ENCODE data around the gene CCDC27.

DNA sequence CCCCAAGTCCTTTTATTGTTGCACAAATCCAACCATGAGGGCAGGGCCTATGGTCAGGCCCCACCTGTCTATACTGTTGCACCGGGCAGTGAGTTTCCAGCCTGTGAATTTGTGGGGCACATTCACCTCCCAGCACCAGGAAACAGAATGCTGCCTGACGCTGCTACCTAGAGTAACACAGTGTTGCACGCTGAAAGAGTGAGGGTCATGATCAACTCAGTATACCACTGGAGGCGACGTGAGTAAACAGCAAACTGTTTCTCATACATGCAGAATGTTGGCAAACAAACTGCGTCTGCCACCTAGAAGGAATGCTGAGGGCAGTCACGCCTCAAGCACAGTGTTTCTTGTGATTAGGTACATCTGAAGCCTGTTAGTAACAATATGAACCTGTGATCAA lies 57.4 kb downstream of the CCDC27 start:
- TF ChIP-seq PRRX2 (CRISPR knock-in tag; IDR thresholded peaks at IDR 0.05) (no peak), JUN (CRISPR knock-in tag; IDR thresholded peaks at IDR 0.05) (no peak), ATF1 (CRISPR knock-in tag; IDR thresholded peaks at IDR 0.05) (no peak), CTCF (IDR thresholded peaks at IDR 0.05) (no peak), TCF7 (CRISPR knock-in tag; IDR thresholded peaks at IDR 0.05; ENCODE audit: low read depth) (no peak), ATF6 (CRISPR knock-in tag; IDR thresholded peaks at IDR 0.05) (no peak), MYBL2 (CRISPR knock-in tag; IDR thresholded peaks at IDR 0.05) (no peak), ZBTB43 (CRISPR knock-in tag; IDR thresholded peaks at IDR 0.05) (no peak), MAX (CRISPR knock-in tag; IDR thresholded peaks at IDR 0.05) (no peak), ZBTB21 (CRISPR knock-in tag; IDR thresholded peaks at IDR 0.05; ENCODE audit: borderline replicate concordance) (no peak)
- TF ChIP-seq, protein P1, sequence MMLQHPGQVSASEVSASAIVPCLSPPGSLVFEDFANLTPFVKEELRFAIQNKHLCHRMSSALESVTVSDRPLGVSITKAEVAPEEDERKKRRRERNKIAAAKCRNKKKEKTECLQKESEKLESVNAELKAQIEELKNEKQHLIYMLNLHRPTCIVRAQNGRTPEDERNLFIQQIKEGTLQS (CRISPR knock-in tag; conservative IDR thresholded peaks at IDR 0.05), result no peak
